Thyroid gland (tissue), 4 donors: Measurements from ENCODE around the gene SERTAD4. TPM values are rescaled to one million over a fixed set of nuclear protein-coding genes. Genes with fewer than 3 reads are reported as not detected.

ENCODE experiments used
- DNase-seq, 2 donors: peaks; one replicate each; pipeline ENCODE4 v3.0.0-alpha.2; 2019
- H3K27ac ChIP-seq, 3 donors: fragments of 200-600 bp; sonication (generic); 1 replicate in 2 of 3; 2 replicates in 1 of 3; pipeline ENCODE4 v1.5.1; 2016 to 2019; ENCODE audit warnings: mild to moderate bottlenecking in 1 of 3, moderate library complexity in 1 of 3
- H3K27me3 ChIP-seq: fragments of 200-600 bp; sonication (generic); one replicate; pipeline ENCODE4 v1.5.1; 2019
- H3K36me3 ChIP-seq, 2 donors: fragments of 200-600 bp; sonication (generic); one replicate each; pipeline ENCODE4 v1.5.1; 2016 to 2019
- H3K4me1 ChIP-seq, 2 donors: fragments of 200-600 bp; sonication (generic); one replicate each; pipeline ENCODE4 v1.5.1; 2017 to 2019
- H3K4me3 ChIP-seq, 3 donors: fragments of 200-600 bp; sonication (generic); replicated peaks in 1 of 3; 1 replicate in 2 of 3; 2 replicates in 1 of 3; pipeline ENCODE4 v1.5.1; 2016; ENCODE audit warnings: mild to moderate bottlenecking in 1 of 3
- H3K9me3 ChIP-seq: fragments of 200-600 bp; sonication (generic); one replicate; pipeline ENCODE4 v1.5.1; 2017
- POLR2A ChIP-seq, 2 donors: fragments of 450-650 bp; IDR thresholded peaks; one replicate each; pipeline ENCODE4 v1.6.1; 2017; ENCODE audit warnings: antibody characterized with exemption in 2 of 2, mild to moderate bottlenecking in 2 of 2, moderate library complexity in 1 of 2
- WGBS, 2 donors: methylation state at CpG; one replicate each; pipeline ENCODE4 v1.1.5; 2017; 5-methylcytosine and 5-hydroxymethylcytosine counted together
- intact Hi-C: fragments of 100-400 bp; cut with DNase I; formaldehyde crosslinking; loops from one replicate; pipeline ENCODE4 v1.15.1; 2023
- total RNA-seq, 4 donors: library from RNA; depleted of rRNA; stranded (reverse); fragments of >200 nt; gene quantifications; one replicate each; pipeline ENCODE4 v1.2.3, GENCODE V29; 2016
- TF ChIP-seq, protein P1 (sequence below), 6 experiments: fragments of 200-600 bp in 3 of 6; fragments of 450-650 bp in 3 of 6; sonication (generic) in 3 of 6; IDR thresholded peaks; one replicate each; pipeline ENCODE4 v1.5.1; 2016 to 2019; ENCODE audit warnings: antibody characterized with exemption in 6 of 6, mild to moderate bottlenecking in 2 of 6, inconsistent platforms in 1 of 6, moderate library complexity in 1 of 6

SERTAD4 gene
- total RNA-seq, 4 donors from 2014 or later = 1.5 to 4.0 (median 3.6) TPM

DNA sequence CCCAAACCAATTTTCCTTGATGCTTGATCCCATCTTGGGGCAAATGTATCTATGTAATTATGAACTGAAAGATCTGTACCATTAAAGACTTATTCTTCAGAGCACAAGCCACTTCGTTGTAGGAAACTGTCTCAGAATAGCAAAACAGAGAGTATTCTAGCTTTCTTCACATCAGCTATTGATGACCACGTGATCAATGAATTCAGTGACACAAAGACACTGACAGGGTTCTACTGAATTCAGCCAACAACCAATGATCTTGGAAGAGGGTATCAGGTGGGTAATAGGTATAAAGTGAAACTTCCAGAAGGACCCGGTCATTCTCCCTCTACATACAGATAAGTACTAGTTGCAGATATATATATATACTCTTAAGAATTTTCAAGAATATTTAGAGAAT is 33.8 kb upstream of the SERTAD4 start:
- TF ChIP-seq, protein P1, sequence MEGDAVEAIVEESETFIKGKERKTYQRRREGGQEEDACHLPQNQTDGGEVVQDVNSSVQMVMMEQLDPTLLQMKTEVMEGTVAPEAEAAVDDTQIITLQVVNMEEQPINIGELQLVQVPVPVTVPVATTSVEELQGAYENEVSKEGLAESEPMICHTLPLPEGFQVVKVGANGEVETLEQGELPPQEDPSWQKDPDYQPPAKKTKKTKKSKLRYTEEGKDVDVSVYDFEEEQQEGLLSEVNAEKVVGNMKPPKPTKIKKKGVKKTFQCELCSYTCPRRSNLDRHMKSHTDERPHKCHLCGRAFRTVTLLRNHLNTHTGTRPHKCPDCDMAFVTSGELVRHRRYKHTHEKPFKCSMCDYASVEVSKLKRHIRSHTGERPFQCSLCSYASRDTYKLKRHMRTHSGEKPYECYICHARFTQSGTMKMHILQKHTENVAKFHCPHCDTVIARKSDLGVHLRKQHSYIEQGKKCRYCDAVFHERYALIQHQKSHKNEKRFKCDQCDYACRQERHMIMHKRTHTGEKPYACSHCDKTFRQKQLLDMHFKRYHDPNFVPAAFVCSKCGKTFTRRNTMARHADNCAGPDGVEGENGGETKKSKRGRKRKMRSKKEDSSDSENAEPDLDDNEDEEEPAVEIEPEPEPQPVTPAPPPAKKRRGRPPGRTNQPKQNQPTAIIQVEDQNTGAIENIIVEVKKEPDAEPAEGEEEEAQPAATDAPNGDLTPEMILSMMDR (IDR thresholded peaks at IDR 0.05) = no peak
- no peak for TF ChIP-seq POLR2A (IDR thresholded peaks at IDR 0.05)
- no peak overlapping the region for H3K27ac ChIP-seq
- no peaks in the 10 kb centered on the region for H3K36me3 ChIP-seq
- no peak for DNase-seq
- H3K9me3 ChIP-seq = no peaks in the 10 kb centered on the region
- H3K4me1 ChIP-seq = no peaks in the 10 kb centered on the region
- H3K4me3 ChIP-seq = no peak overlapping the region
- no peaks in the 10 kb centered on the region for H3K27me3 ChIP-seq
- intact Hi-C loops = no loop called here
- 79 to 86% methylated on average over 3 of the region's 3 CpGs for WGBS, 2 donors

DNA sequence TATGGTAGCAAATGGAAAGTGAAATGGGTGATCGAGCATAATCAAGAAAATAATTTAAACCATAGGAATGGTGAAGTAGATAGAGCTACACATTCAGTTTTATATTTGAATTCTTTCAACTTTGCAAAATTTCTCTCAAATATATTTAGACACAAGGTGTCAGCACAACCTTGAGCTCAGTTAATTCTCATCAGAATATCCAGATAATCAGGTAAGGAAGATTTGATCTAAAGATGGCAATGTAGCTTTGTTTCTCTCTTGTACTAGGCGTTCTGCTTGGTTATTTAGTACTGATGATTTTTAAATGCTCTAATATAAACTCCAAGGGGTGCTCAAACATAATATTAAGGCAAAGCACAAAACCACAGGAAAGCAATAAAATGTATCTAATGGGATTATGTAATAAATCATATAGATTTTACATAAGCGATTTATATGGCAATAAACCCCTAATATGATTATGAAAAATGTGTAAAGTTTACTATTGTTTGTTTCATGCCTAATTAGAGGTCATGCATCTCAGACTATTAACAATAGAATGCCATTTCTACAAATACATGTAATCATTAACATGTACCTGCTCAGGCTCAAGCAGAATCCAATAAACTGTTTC is 32.4 kb upstream of the SERTAD4 start:
- H3K9me3 ChIP-seq = no peaks in the 10 kb centered on the region
- intact Hi-C loops = no loop called here
- H3K36me3 ChIP-seq = no peaks in the 10 kb centered on the region
- TF ChIP-seq POLR2A (IDR thresholded peaks at IDR 0.05) = no peak
- TF ChIP-seq, protein P1 (IDR thresholded peaks at IDR 0.05) = peak in 4 of 6 experiments; percentile 17 to 54 (median 43)
- no peaks in the 10 kb centered on the region for H3K27me3 ChIP-seq
- H3K27ac ChIP-seq = no peak overlapping the region
- 51 to 69% methylated on average over 3 of the region's 3 CpGs for WGBS, 2 donors
- no peaks in the 10 kb centered on the region for H3K4me1 ChIP-seq
- H3K4me3 ChIP-seq = no peak overlapping the region
- DNase-seq = no peak

DNA sequence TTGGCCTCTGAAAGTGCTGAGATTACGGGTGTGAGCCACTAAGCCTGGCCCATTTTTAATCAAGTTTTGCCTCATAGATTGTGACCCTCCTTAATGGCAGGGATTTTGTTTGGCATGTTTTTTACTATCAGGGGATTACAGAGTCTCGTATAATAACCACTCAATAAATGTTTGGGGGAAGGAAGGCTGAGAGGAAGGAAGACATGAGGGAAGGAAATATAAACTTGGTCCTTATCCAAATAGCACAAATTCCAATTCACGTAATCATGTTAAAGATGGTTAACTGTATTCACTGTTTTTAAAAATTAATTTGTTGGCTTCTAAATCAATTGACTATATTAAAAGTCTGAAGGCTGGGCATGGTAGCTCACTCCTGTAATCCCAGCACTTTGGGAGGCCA is 30.9 kb upstream of the SERTAD4 start:
- Histone ChIP-seq H3K4me1 (no peaks in the 10 kb centered on the region), H3K36me3 (no peaks in the 10 kb centered on the region), H3K27me3 (no peaks in the 10 kb centered on the region), H3K27ac (no peak overlapping the region), H3K9me3 (no peaks in the 10 kb centered on the region), H3K4me3 (no peak overlapping the region)
- DNase-seq = no peak
- no peak for TF ChIP-seq POLR2A (IDR thresholded peaks at IDR 0.05)
- TF ChIP-seq, protein P1 (IDR thresholded peaks at IDR 0.05) = no peak
- 74 to 85% methylated on average over 3 of the region's 3 CpGs for WGBS, 2 donors
- intact Hi-C loops = no loop called here

DNA sequence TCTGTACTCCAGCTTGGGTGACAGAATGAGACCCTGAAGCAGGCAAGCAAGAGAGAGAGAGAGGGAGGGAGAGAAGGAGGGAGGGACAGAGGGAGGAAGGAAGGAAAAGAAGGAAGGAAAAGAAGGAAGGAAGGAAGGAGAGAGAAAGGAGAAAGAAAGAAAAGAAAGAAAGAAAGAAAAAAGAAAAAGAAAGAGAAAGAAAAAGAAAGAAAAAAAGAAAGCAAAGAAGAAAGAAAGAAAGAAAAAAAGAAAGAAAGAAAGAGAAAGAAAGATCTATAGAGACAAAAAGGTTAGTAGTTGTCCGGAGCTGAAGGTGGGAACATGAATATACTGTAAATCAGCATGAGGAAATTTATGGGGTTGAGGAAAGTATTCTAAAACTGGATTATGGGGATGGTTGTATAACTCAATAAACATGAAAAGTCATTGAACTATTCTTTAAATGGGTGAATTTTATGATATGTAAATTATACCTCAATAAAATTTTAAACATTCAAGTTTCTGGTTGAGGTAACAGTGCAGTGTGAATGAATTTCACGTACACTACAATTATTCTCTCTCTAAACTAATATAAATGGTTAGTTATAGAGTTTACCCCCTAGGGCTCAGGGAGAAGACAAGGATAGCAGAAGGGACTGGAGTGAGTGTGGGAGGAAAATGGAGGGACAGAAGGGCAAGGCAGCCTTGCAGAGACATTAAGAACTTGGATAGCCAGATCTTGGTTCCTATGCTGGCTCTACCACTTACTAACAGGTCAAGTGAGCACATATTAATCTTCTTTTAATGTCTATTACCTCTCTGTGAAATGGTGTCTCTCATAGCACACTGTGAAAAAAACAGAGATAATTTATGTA is 24.8 kb upstream of the SERTAD4 start:
- Histone ChIP-seq H3K9me3 (no peaks in the 10 kb centered on the region), H3K4me1 (no peaks in the 10 kb centered on the region), H3K27me3 (no peaks in the 10 kb centered on the region), H3K4me3 (no peak overlapping the region), H3K36me3 (no peaks in the 10 kb centered on the region), H3K27ac (no peak overlapping the region)
- DNase-seq = no peak
- TF ChIP-seq, protein P1 (IDR thresholded peaks at IDR 0.05) = no peak
- TF ChIP-seq POLR2A (IDR thresholded peaks at IDR 0.05) = no peak
- WGBS, 2 donors = 91 to 93% methylated on average over 2 of the region's 2 CpGs
- intact Hi-C loops = no loop called here

DNA sequence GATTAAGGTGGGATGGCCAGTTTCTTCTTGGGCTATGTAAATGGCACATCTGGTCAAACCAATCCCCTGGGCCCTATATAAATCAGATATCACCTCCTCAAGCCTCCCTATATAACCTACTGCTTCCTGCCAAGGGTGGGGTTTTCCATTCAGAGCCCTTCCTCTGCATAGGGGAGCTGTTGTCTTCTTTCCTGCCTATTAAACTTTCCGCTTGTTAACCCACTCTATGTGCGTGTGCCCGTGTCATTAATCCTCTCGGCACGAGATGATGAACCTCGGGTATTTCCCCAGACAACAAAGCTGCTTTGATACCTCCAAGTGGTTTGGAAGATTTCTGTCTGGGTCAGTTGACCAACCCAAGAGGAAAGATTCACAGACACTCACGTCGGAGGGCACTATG is 19.3 kb upstream of the SERTAD4 start:
- Histone ChIP-seq H3K27ac (no peak overlapping the region), H3K27me3 (no peaks in the 10 kb centered on the region), H3K36me3 (no peaks in the 10 kb centered on the region), H3K4me3 (no peak overlapping the region), H3K4me1 (no peaks in the 10 kb centered on the region), H3K9me3 (no peaks in the 10 kb centered on the region)
- no peak for DNase-seq
- WGBS, 2 donors = 65 to 84% methylated on average over 8 of the region's 8 CpGs
- TF ChIP-seq POLR2A (IDR thresholded peaks at IDR 0.05) = no peak
- TF ChIP-seq, protein P1 (IDR thresholded peaks at IDR 0.05) = no peak
- intact Hi-C loops = no loop called here
